Coronary artery (tissue), 2 donors: ENCODE results near the gene HOXA13.

Experiments used
- DNase-seq: peaks from one replicate; pipeline ENCODE4 v3.0.0-alpha.2; 2017; ENCODE audit warnings: low spot score
- H3K27ac ChIP-seq, 2 donors: fragments of 200-600 bp; sonication (generic); one replicate each; pipeline ENCODE4 v1.5.1; 2016 to 2019
- H3K4me3 ChIP-seq: fragments of 200-600 bp; sonication (generic); 2 replicates; pipeline ENCODE4 v1.5.1; 2016; ENCODE audit warnings: mild to moderate bottlenecking, moderate library complexity
- TF ChIP-seq, protein P1 (sequence below): fragments of 200-600 bp; sonication (generic); IDR thresholded peaks from one replicate; pipeline ENCODE4 v1.5.1; 2019; ENCODE audit warnings: antibody characterized with exemption

HOXA13 gene

DNA sequence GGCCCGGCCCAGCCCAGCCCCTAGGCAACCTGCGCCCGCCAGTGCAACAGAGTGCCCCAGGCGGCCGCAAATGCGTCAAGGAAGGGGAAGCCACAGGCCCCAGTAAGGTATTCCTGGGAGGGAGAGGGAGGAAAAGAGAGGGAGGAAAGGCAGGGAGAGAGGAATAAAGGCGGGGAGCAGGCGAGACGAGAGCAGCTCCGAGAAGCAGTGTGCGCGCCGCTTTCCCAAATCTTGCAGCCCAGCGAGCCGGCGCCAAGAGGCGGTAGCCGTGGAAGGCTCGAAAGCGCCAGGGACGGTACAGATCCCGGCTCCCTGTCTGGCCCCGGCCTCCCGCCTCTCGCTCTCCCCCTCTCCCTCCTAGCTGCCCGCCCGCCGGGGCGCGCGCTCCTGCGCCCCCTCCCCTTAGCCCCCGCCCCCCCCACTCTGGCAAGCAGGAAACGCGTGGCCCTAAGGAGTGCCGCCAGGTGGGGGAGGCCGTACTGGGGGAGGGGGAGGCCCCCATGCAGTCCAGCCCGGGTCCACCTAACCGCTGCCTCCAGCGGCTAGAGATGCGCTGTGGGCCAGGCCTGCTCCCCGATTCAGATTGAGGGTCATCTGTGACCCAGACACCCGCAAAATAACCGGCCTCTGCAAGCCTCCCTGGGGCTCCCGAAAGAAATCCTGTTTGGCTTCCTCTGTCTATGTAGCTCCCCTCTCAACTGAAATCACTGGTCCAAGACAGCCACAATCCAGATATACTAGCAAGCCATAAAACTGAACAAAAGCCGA is 30.0 kb downstream of the HOXA13 start:
- H3K27ac ChIP-seq: no peak overlapping the region
- DNase-seq: no peak
- peak overlapping the region; percentile 21 for H3K4me3 ChIP-seq
- TF ChIP-seq, protein P1, sequence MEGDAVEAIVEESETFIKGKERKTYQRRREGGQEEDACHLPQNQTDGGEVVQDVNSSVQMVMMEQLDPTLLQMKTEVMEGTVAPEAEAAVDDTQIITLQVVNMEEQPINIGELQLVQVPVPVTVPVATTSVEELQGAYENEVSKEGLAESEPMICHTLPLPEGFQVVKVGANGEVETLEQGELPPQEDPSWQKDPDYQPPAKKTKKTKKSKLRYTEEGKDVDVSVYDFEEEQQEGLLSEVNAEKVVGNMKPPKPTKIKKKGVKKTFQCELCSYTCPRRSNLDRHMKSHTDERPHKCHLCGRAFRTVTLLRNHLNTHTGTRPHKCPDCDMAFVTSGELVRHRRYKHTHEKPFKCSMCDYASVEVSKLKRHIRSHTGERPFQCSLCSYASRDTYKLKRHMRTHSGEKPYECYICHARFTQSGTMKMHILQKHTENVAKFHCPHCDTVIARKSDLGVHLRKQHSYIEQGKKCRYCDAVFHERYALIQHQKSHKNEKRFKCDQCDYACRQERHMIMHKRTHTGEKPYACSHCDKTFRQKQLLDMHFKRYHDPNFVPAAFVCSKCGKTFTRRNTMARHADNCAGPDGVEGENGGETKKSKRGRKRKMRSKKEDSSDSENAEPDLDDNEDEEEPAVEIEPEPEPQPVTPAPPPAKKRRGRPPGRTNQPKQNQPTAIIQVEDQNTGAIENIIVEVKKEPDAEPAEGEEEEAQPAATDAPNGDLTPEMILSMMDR: no peak

DNA sequence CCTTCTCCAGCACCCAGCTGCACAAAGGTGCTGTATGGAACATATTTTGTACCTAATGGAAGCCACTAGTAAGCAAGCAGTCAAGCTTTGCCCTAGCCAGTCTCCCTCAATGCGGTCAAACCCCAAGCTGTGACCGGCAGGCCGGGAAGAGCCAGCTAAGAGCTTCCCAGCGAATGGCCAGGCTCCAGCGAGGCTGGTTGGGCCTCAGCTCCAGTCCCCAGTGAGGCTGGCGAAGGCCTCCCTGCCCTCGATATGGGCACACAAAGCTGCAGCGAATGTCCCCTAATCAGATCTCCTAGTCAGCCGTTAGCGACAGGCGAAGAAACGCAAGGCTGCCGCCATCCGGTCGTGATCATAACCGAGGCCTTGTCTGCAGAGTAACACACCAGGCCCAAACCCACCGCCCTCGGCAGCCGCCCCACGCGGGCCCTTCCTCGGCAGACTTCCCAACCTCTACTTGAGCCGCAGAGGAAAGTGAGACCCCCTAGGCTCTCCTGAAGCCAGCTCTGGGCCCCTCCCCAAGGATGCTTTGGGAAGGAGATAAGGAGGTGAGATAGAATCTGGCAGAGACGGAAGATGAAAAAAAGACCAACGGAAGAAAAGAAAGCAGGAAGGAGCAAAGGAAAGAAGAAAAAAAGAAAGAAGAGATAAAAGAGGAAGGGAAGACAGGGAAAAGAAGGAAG is 31.5 kb downstream of the HOXA13 start:
- no peak for DNase-seq
- Histone ChIP-seq H3K27ac (no peak overlapping the region), H3K4me3 (no peak overlapping the region)
- TF ChIP-seq, protein P1: no peak

DNA sequence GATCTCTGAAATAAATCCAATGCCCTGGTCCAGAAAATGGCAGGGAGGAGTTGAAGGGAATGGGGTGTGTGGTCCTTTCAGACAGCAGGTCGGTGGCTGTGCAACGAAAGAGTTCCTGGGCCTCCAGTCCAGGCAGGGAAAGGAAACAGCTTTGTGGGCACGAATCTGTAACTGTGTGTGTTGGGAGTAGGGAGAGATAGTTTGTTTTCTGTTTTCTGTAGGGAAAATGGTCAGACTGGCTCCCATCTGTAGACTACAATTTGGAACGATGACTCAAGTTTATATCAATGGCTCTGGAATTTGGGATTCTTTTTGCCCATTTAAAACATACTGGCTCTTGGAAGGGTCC is 32.0 kb downstream of the HOXA13 start:
- Histone ChIP-seq H3K27ac (no peak overlapping the region), H3K4me3 (no peak overlapping the region)
- TF ChIP-seq, protein P1: no peak
- DNase-seq: no peak

DNA sequence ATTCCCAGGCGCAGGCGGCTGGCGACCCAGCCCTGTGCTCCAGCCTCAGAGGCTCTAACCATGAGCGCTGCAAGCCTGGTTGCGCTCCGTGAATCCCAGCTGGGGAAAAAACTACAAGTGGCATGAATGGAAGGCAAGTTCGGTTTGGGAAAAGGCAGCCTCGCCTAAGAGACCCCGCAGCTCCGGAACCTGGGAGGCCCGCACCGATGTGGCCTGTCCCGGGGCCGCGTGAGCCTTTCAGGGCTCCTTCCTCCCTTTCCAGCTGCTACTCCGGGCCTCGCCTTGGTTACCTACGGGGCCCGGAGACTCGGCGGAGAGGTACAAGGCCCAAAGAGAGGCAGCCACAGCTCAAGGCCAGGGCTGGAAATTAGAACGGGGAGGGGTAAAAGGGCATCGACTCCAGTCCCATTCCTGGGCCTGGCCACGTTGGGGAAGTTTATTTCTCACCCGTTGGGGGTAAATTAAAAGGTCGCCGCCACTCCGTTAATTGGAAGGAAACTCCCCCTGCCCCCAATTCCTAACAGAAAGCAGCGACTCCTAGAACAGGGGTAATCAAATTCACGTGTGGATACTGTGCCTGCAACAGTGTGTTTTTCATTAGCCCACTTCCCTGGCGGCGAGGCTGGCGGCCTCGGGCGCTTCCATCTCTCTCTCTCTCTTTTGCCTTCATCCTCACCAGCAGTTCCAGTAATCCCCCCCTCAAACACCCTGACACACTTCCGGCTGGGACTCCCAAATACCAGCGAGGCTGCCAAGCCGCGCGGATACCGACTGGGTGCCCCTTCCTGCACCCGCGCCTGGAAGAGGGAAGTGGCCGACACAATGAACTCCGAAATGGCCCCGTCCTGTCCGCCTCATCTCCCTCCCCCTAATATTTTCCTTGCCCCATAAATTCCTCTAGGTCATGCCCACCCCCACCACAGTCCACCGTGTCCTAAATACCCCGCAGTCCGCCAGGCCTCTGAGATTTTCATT is 33.1 kb downstream of the HOXA13 start:
- TF ChIP-seq, protein P1: no peak
- no peak overlapping the region for H3K27ac ChIP-seq
- DNase-seq: no peak
- H3K4me3 ChIP-seq: no peak overlapping the region

DNA sequence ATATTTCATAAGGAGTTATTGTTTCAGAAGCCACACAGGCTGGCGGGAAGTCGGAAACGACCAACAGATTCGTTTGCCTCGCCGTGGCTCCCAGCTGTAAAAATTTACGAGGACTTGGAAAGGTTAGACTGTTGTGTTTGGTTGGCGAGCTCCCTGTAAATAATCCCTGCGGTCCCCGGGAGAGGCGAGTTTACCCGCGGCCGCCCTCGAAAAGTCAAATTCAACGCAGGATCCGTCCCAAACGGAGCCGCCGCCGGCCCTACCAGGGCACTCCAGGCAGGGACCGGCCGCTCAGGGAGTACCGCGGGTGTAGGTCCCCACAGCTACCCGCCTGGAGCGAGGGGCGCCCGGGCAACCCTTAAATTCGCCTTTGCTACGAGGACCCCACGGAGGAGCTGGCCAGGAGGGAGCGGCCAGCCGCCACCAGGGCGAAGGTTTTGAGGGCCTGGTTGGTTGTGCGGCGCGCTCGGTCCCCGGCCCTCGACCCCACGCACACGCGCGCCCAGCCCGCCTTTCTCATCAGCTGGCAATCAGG is 33.8 kb downstream of the HOXA13 start:
- TF ChIP-seq, protein P1: no peak
- DNase-seq: no peak
- H3K4me3 ChIP-seq: peak overlapping the region; percentile 25
- H3K27ac ChIP-seq: no peak overlapping the region

DNA sequence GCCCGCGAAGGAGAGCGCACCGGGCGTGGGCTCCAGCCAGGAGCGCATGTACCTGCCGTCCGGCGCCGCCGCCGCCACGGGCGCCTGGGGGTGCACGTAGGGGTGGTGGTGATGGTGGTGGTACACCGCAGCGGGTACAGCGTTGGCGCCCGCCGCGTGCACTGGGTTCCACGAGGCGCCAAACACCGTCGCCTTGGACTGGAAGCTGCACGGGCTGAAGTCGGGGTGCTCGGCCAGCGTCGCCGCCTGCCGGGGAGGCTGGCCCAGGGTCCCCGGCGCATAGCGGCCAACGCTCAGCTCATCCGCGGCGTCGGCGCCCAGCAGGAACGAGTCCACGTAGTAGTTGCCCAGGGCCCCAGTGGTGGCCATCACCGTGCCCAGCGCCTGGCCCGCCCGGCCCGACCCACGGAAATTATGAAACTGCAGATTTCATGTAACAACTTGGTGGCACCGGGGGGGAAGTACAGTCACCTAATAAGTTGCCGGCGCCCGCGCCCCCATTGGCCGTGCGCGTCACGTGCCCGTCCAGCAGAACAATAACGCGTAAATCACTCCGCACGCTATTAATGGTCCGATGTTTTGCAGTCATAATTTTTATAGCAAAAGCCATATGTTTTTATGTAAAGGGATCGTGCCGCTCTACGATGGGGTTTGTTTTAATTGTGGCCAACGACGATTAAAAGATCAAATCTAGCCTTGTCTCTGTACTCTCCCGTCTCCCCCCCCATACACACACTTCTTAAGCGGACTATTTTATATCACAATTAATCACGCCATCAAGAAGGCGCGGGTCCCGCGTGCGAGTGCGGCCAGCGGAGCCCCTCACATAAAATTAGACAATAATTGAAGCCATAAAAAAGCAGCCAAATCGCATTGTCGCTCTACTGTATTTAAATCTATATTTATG is 34.5 kb downstream of the HOXA13 start, which contains the start of gene HOXA9:
Gene HOXA9 (minus strand): TSS at position 449 of the 907 bp plus-strand sequence. CDS start 80 bp downstream, at position 369.
- DNase-seq: no peak
- TF ChIP-seq, protein P1: no peak
- no peak within 1 kb of the TSS for H3K27ac ChIP-seq
- peak within 1 kb of the TSS; percentile 25 for H3K4me3 ChIP-seq
